Stimulated activated CD8-positive, alpha-beta memory T cell treated with anti-CD3 and anti-CD28 coated beads, Interleukin-12 subunit alpha, Interleukin-12 subunit beta, amount 100 ng/mL, for 24 hours (primary cell): ENCODE data around the gene KISS1R.
"Not testable (repeated sequence)": the region's sequence is repeated elsewhere in the genome, so short reads cannot be mapped to it uniquely, and the experiment has no call there.

Source experiments
- DNase-seq: peaks from one replicate; pipeline ENCODE4 v3.0.0-alpha.2; 2020; ENCODE audit errors: extremely low read depth

Gene KISS1R

DNA sequence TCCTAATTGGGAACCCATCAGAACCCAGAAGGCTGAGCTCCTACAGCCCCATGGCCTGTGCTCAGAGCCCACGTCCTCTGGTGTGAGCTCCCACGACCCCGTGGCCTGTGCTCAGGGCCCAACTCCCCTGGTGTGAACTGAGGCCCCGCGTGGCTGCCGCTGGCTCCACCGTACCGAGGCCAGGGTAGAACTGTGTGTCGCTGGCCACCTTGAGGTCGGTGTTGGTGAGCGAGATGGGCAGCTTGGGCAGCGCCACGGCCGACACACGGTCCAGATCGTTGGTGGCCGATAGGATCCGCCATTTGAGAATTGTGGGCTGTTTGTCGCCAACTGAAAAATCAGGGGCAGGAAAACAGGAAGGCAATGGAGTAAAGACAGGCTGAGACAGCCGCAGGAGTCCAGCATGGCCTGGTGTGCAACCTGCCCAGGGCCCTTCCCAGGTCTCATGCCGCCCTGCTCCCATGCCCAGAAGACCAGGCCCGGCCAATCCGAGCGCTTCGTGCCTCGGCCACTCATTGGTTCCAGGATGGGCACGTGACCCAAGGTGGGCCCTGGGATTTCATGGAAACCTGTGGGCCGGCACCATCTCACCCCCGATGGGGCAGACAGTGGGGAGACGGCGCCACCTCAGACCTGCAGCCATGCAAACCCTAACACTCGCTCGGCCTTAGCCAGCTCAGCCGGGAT, 35.6 kb upstream of the KISS1R start:
- no peak for DNase-seq

DNA sequence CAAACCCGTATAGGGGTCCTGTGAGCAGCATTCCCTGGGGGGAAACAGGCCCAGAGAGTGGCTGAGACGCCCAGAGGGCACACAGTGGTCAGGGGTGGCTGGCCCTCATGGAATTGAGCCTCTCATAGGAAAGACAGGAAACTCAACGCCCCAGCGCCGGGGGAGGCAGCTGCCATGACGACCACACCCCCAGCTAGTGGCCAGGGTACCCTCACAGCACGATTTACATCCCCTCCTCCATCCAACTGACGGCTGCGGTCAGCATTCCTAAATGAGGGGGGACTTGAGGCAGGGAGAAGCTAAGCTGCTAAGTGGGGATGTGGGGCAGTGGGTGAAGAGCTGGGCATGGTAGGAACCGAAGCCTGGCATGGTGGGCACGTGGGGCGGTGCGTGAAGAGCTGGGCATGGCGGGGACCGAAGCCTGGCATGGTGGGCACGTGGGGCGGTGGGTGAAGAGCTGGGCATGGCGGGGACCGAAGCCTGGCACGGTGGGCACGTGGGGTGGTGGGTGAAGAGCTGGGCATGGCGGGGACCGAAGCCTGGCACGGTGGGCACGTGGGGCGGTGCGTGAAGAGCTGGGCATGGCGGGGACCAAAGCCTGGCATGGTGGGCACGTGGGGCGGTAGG, 34.1 kb upstream of the KISS1R start:
- DNase-seq = no peak

DNA sequence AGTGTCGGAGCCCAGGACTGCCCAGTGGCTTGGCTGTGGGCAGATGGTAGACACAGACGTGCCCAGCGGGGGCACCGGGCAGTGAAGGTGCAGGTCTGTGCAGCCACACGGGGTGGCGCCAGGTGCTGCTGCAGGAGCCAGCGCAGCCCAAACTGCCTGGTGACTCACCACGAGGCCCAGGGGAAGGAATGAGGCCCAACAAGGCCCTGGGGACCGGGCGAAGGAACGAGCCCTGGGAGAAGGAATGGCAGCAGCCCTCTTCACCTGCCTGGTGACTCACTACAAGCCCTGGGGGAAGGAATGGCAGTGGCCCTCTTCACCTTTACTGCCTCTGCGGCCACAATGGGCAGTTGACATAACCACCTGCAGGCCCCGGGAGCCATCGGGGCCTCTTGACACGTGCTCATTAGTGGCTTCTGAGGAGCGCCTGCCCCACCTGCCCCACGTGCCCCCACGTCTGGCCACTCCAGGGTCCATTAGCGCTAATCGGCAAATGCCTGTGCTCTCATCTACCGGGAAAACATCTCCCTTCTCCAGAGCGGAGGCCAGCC, 33.4 kb upstream of the KISS1R start:
- DNase-seq = no peak

DNA sequence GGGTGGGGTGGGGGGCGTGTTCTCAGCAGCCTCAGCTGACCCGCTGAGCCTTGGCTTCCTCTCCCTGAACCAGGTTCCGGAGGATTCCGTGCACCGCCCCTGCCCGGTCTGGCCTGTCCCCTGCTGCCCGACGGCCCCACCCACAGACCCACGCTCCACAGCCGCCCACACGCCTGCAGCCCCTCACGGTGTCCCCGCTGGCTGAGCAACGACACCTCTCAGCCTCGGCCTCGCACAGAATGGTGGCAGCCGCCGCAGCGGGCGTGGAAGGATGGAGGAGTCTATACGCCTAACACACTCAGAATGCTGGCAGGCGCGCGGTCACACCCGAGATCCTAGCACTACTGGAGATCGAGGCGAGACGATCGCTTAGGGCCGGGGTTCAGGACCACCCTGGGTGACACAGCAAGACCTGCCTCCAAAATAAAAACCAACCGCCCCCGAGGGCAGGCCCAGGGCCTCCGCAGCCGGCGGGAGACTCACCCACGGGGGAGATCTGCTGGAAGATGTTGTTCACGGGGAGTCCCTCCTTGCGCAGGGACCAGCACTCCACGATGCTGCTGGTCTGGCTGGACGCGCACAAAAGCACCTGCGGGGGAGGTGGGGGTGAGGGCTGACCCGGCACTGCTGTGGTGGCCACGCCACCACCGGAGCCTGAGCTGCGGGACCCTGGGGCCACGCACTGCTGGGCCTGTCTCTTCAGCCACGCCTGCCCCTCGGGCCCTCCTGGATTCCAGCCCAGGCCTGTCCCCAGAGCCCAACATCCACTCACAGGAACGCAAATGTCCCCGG, 32.5 kb upstream of the KISS1R start:
- no peak for DNase-seq

DNA sequence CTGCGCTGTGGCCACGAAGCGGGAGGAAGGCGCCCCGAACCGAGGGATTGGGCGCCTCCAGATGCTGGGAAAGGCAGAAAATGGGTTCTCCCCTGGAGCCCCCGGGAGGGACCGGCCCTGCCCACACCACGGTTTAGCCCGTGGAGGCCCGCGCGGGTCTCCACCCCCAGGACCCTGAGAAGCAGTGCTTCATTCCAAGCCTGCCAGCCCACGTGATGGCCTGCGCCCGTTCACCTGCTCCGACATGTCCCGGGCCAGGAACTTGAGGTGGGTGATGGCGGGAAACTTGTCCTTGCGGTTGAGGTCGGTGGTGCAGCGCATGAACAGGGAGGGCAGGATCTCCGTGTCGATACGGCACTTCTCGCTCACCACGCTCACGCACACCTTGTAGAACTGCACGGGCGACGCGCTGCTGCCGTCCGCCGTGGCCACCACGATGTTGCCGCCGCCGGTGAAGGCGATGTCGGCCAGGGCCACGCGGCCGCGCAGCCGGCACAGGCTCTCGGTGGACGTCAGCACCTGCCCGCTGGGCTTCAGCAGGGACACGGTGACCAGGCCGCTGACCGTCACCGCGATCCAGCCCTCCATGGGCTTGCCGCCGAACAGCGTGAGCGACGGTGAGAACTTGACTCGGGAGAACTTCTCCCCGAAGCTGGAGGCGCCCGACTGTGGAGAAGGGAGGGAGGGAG, 31.5 kb upstream of the KISS1R start:
- DNase-seq = no peak

DNA sequence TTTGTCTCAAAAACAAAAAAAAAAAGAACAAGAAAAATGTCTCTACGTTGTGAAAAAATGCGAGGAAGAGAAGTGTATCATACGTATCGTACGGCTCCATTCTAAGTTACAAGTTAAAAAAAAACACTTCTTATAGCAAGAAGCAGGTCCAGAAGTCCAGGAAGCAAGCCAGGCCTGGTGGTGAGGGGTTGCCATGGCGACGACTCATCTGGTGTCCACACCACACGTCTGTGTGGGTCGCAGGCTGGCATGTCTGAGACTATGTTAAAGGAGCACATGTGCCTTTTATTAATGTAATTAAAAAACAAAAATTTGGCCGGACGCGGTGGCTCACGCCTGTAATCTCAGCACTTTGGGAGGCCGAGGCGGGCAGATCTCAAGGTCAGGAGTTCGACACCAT, 30.1 kb upstream of the KISS1R start:
- no peak for DNase-seq

DNA sequence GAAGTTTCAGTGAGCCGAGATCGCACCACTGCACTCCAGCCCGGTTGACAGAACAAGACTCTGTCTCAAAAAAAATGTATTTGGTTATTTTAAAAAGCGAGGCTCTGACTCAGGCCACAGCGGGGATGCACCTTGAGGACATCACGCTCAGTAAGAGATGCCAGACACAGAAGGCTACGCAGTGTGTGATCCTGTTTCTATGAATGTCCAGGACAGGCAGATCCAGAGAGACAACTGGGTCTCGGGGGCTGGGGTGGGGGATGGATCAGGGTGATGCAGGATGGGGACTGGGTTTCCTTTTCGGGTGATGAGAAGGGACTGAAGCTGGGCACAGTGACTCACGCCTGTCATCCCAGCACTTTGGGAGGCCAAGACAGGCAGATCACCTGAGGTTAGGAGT, 29.5 kb upstream of the KISS1R start:
- no peak for DNase-seq

DNA sequence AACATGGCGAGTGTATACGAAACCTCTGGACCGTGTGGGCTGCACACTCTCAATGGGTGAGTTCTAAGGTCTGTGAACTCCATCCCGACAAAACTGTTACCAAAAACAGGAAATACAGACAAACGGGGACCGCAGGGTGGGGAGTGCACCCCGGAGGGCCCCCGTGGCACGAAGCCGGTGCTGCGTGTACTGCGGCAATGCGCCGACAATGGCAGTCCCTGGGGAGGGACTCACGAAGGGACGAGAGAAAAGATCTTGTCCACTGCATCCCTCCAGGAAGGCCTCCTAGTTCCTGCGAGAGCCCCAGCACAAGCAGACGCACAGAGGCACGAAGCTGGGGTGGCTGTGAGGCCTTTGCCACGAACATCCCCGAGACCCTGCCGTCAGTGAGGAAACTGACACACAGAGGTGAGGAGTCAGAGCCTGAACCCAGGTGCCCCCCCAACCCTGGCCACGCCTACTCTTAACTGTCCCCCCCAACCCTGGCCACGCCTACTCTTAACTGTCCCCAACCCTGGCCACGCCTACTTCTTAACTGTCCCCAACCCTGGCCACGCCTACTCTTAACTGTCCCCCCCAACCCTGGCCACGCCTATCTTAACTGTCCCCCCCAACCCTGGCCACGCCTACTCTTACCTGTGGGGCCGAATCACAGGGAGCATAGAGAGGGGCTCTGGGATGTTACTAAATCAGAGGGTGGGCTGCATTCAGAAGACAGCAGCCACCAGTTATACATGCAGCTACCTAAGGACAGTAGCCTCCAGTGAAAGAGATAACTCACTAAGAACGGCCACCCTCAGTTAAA, 28.4 kb upstream of the KISS1R start:
- no peak for DNase-seq

DNA sequence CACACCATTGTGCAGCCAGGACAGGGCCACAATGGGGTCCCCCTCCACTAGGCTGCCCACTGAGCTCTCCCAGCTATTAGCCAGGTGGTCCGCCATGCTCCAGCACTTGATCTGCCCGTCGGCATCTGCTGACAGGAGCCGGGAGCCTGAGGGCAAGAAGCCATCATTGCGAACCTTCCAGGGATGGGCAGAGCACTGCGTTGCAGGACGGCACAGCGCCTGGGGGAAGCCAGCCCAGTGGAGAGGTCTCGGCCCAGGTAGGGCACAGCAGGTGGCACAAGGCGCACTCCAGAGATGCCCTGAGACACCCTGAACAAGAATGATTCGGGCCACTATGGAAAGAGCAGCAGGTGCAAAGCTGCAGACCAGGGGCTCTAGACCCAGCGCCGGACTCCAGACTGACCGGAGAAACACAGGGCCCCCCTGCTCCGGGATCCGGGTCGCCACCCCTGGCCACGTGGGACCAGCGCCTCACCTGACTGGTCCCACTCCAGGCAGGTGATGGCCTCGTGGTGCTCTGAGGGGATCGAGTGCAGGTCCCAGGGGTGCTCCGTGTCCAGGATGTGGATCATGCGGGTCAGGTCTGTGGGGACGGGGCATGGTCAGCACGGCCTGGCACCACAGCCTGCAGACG, 27.4 kb upstream of the KISS1R start:
- no peak for DNase-seq

DNA sequence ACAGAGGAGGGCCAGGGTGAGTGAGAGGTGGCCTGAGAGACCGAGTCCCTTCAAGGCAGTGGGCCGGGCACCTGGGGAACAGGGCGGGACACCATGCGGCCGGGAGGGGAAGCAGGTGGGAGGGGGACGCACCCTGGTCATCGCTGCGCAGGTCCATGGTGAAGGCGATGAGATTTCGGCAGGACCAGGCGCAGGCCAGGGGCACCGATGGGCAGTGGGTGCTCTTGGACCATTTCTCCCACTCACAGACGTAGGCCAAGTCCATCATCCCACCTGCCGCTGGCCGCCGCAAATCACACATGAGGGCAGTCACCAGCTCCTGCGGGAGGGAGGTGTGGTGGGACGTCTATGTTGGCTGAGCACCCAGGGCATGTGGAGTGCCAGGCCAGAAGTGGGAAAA, 26.3 kb upstream of the KISS1R start:
- no peak for DNase-seq

DNA sequence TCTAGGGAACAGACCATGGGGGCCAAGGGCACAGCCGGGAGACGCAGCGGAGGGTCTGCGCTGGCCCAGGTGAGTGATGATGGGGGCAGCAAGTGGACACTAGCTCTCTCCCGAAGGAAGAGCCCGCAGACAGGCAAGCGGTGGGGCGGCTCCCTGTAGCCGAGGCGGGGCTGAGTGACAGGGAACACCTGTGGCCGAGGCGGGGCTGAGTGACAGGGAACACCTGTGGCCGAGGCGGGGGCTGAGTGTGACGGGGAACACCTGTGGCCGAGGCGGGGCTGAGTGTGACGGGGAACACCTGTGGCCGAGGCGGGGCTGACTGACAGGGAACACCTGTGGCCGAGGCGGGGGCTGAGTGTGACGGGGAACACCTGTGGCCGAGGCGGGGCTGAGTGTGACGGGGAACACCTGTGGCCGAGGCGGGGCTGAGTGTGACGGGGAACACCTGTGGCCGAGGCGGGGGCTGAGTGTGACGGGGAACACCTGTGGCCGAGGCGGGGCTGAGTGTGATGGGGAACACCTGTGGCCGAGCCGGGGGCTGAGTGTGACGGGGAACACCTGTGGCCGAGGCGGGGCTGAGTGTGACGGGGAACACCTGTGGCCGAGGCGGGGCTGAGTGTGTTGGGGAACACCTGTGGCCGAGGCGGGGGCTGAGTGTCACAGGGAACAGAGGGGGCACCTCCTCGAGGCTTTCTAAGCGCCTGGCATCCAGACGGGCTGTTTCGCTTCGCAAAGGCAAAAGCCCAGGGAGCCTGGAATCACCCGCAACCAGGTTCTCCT, 25.5 kb upstream of the KISS1R start:
- not testable (repeated sequence) for DNase-seq

DNA sequence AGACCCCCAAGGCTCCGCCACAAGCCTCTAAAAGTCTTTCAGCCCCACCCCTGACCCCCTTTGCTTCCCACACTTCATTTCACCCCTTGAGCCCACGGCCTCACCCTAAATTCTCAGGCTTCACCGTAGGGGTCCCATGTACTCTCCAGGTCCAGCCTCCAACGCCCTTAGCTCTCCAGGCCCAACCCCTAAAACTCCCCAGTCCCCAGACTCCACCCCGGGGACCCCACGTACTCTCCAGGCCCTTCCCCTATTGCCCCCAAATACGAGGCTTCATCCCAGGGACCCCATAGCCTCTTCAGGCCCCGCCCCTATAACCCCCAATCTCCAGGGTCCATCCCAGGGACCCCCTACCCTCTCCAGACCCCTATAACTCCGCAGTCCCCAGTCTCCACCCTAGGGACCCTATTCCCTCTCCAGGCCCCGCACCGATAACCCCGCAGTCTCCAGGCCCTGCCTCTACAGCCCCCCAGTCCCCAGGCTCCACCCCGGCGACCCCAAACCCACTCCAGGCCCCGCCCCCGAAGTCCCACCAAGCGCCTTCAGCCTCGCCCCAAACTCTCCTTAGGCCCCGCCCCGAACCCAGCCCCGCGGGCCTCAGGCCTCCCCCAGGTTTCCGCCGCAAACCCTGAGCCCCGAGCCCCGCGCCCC, 24.8 kb upstream of the KISS1R start:
- no peak for DNase-seq

DNA sequence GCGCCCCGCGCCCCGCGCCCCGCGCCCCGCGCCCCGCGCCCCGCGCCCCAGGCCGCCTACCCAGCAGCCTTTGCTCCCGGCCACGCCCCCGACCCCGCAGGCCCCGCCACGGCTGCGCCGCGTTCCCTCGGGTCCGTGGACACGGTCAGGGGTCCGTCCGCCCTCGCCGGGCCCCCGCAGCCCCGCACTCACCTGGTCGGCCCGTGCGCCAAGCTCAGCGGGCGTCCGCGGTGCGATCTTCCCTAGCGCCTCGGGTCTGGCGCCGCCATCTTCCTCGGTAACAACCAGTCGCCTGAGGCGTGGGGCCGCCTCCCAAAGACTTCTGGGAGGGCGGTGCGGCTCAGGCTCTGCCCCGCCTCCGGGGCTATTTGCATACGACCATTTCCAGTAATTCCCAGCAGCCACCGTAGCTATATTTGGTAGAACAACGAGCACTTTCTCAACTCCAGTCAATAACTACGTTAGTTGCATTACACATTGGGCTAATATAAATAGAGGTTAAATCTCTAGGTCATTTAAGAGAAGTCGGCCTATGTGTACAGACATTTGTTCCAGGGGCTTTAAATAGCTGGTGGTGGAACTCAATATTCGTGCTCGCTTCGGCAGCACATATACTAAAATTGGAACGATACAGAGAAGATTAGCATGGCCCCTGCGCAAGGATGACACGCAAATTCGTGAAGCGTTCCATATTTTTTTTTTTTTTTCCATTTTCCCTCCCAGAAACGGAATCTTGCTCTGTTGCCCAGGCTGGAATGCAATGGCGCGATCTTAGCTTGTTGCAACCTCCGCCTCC, 24.0 kb upstream of the KISS1R start, which contains the start of the genes MED16 and RNU6-9:
TSS of gene MED16 (minus strand) at position 294 of the 796 bp plus-strand sequence. CDS start 2,056 bp downstream, outside the sequence.
TSS of gene RNU6-9 (plus strand) at position 591 of the 796 bp plus-strand sequence.
- peak; percentile 70 for DNase-seq

DNA sequence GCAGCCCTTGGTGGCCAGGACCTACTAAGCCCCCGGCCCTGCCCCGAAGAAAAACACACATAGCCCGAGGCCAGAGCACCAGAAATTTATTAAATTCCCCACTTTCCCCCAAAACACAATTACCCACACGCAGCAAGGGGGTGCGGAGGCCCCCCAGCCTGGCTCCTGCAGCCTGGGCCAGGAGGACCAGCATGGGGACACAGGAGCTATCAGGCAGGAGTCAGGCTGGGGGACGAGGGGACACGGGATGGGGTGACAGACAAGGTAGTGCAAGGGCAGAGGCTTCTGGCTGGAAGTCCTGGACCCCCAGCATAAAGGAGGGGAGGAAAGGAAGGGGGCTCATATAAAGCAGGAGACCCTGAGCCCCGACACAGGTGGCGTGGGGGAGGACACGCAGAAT, 20.7 kb upstream of the KISS1R start:
- no peak for DNase-seq

DNA sequence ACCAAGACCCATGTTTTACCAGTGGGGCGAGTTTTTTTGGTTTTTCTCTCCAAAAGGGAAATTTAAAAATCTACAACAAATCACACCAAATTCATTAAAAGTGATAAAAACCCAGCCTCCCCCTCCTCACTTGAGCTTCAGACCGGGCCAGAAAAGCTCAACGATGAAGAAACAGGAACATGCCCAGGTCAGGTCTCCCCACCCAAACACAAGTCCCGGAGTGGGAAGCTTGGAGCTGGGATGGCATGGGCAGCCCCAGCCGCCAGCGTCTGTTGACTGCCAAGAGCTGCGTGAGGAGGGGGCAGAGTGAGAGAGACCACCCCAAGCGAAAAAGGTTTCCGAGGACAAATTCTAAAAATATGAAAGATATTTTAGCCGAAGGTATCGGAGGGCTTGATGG, 20.1 kb upstream of the KISS1R start:
- DNase-seq = no peak

DNA sequence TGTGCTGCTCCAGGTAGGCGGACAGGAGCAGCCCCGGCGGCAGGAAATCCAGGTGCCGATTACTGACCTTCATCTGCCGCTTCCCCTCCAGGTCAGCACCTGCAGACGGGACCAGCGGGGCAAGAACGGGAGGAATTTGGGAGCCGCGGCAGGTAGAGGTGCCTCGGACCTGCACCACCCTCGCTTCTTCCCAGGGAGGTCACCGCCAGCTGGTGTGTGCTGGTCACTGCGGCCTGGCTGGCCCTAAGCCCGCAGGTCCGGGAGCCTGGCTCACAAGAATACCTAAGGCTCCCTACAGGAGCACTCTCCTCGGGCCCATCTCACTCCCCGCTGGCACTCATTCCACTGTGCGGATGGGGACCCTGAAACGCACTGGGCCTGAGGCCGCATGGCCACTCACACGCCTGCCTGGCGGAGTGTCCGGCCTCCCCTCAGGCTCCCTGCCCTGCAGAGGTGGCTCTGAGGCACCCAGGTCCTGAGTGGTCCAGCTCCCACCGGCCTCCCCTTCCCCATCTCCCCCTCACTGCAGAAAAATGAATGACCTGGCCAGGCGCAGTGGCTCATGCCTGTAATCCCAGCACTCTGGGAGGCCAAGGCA, 19.6 kb upstream of the KISS1R start:
- no peak for DNase-seq

DNA sequence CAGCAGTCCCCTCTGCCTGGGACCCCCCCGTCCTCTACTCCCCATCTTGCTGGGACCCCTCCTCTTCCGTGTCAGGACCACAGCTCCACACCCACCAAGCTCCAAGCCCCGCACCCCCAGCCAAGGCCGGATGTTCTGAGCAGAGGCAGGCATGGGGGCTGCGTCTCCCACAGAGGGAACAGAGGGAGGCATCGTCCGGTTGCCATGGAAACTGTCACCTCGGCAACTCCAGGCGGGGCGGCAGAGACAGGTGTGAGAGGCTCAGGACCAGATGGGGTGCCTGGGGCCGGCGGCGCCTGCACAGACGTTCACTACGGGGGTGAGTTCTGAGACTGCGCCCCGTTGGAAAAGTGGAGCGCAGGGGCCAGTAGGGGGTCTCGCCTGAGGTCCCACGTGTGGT, 18.5 kb upstream of the KISS1R start:
- DNase-seq = no peak
